Karpas-422 (cell line): Measurements from ENCODE around the gene ROR2. TPM values are rescaled to one million over a fixed set of nuclear protein-coding genes. Genes with fewer than 3 reads are reported as not detected.

Source experiments
- DNase-seq: peaks from one replicate; pipeline ENCODE4 v3.0.0-alpha.2; 2015
- H2AFZ ChIP-seq: fragments of 200-600 bp; sonication (generic); 2 replicates; pipeline ENCODE4 v1.6.1; 2014; ENCODE audit warnings: antibody characterized with exemption, low read length, mixed read lengths
- H3K27ac ChIP-seq: fragments of 200-600 bp; sonication (generic); 2 replicates; pipeline ENCODE4 v1.5.1; 2014; ENCODE audit warnings: mild to moderate bottlenecking, low read length, moderate library complexity
- H3K27me3 ChIP-seq: fragments of 200-600 bp; sonication (generic); 2 replicates; pipeline ENCODE4 v1.6.1; 2014; ENCODE audit warnings: low read length, mixed read lengths
- H3K36me3 ChIP-seq: fragments of 200-600 bp; sonication (generic); 2 replicates; pipeline ENCODE4 v1.6.1; 2014; ENCODE audit warnings: low read length, mixed read lengths; ENCODE audit not compliant: insufficient read depth
- H3K4me1 ChIP-seq: fragments of 200-600 bp; sonication (generic); 2 replicates; pipeline ENCODE4 v1.6.1; 2014; ENCODE audit warnings: mild to moderate bottlenecking, low read length, mixed read lengths
- H3K4me2 ChIP-seq: fragments of 200-600 bp; sonication (generic); 2 replicates; pipeline ENCODE4 v1.6.1; 2014; ENCODE audit warnings: low read length, low read depth, mild to moderate bottlenecking; ENCODE audit not compliant: poor library complexity, severe bottlenecking
- H3K4me3 ChIP-seq: fragments of 200-600 bp; sonication (generic); 2 replicates; pipeline ENCODE4 v1.5.1; 2014; ENCODE audit warnings: mild to moderate bottlenecking, antibody characterized with exemption, low read length, mixed read lengths
- H3K79me2 ChIP-seq: fragments of 200-600 bp; sonication (generic); 2 replicates; pipeline ENCODE4 v1.6.1; 2014; ENCODE audit warnings: mild to moderate bottlenecking, low read length, mixed read lengths
- H3K9ac ChIP-seq: fragments of 200-600 bp; sonication (generic); 2 replicates; pipeline ENCODE4 v1.6.0; 2014; ENCODE audit warnings: low read length
- H3K9me2 ChIP-seq: fragments of 200-600 bp; sonication (generic), shearing (Covaris generic); replicated peaks from 2 replicates; pipeline ENCODE4 v1.6.0; 2014; ENCODE audit warnings: mild to moderate bottlenecking, low read length, moderate library complexity; ENCODE audit not compliant: insufficient read depth
- H3K9me3 ChIP-seq: fragments of 300-700, 200-600 bp; sonication (generic); 2 replicates; pipeline ENCODE4 v1.6.1; 2014; ENCODE audit warnings: low read length, mixed read lengths
- H4K20me1 ChIP-seq: fragments of 200-600 bp; sonication (generic); 2 replicates; pipeline ENCODE4 v1.6.1; 2014; ENCODE audit warnings: mild to moderate bottlenecking, antibody characterized with exemption, low read length, low read depth; ENCODE audit not compliant: insufficient read depth
- total RNA-seq: library from RNA; depleted of rRNA; stranded (reverse); fragments of >200 nt; shearing (Covaris generic); gene quantifications from 2 replicates; pipeline ENCODE4 v1.2.3, GENCODE V29; 2014; ENCODE audit warnings: low replicate concordance; rRNA removed

The ROR2 gene
- total RNA-seq = not detected in 2 replicates

GRCh38 chr9:91949946-91950664 lies at the start of gene ROR2:
ROR2 (minus strand) TSS chr9:91950228.
- Histone ChIP-seq H3K4me1 (peaks cover 4% of the 10 kb centered on the region), H3K36me3 (no peaks in the 10 kb centered on the region), H3K9ac (no peak within 1 kb of the TSS), H3K4me3 (no peak within 1 kb of the TSS), H3K27ac (no peak within 1 kb of the TSS), H3K79me2 (no peaks in the 10 kb centered on the region), H3K27me3 (no peaks in the 10 kb centered on the region), H3K9me2 (no peaks in the 10 kb centered on the region), H2AFZ (no peak within 1 kb of the TSS), H4K20me1 (no peaks in the 10 kb centered on the region), H3K9me3 (no peaks in the 10 kb centered on the region), H3K4me2 (peak within 1 kb of the TSS; percentile 44)
- DNase-seq = peak; percentile 51

- Histone ChIP-seq H3K4me3 (no peak overlapping the region), H3K27ac (no peak overlapping the region), H3K9me3 (no peaks in the 10 kb centered on the region), H4K20me1 (no peaks in the 10 kb centered on the region), H3K9me2 (no peaks in the 10 kb centered on the region), H3K9ac (no peak overlapping the region), H3K4me2 (no peak overlapping the region), H3K79me2 (no peaks in the 10 kb centered on the region), H3K4me1 (no peaks in the 10 kb centered on the region), H2AFZ (no peak overlapping the region), H3K27me3 (no peaks in the 10 kb centered on the region), H3K36me3 (no peaks in the 10 kb centered on the region)
- DNase-seq = no peak
These were observed 45.1 kb upstream of the ROR2 start for GRCh38 chr9:91995000-91995655.

DNA sequence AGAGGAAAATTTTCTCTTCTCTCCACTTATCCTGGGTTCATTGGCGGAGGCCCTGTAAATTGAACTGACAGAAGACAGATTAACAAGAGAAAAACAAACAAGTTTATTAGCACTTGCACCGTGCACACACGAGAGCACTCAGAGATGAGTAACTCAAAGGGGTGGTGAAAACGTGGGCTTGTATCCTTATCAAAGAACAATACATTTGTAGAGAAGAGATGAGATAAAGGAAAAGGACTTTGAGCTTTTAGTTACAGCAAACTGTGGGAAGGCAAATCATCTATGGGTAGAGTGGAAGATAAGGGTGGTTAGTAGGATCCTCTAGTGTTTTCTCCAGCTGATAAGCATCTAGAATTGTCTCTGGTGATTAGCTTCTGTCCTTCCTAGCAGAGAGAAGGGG lies 44.4 kb upstream of the ROR2 start:
- H2AFZ ChIP-seq = no peak overlapping the region
- H3K27me3 ChIP-seq = no peaks in the 10 kb centered on the region
- H3K4me3 ChIP-seq = no peak overlapping the region
- DNase-seq = no peak
- H4K20me1 ChIP-seq = no peaks in the 10 kb centered on the region
- no peaks in the 10 kb centered on the region for H3K36me3 ChIP-seq
- H3K79me2 ChIP-seq = no peaks in the 10 kb centered on the region
- H3K9me2 ChIP-seq = no peaks in the 10 kb centered on the region
- no peak overlapping the region for H3K4me2 ChIP-seq
- H3K9ac ChIP-seq = no peak overlapping the region
- H3K27ac ChIP-seq = no peak overlapping the region
- H3K9me3 ChIP-seq = no peaks in the 10 kb centered on the region
- no peaks in the 10 kb centered on the region for H3K4me1 ChIP-seq

DNA sequence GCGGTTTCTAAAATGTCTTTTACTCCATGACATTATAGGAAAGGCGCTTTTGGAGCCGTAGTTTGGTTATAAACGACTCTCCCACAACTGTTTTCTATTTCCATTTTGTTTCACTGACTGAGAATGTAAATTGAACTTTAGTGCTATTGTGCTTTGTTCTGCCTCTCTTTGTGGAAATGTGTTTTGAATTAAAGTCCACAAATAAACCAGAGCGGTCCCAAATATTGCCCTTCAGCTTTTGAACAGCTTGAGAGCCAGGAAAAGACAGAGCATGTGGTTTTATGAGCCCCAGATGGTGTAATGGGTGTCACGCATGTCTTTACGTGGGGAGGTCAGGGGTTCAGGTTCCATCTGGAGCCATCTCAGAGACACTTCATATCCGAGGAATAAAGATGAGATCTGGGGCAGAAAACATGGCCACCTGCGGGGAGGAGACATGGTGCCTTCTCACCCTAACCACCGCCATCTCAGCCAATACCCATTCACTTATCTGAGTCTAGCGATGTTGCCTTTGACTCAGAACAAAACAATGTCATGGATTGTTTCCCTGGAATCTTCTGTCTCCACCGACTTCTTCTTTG lies 42.5 kb upstream of the ROR2 start:
- Histone ChIP-seq H3K4me3 (no peak overlapping the region), H3K4me1 (no peaks in the 10 kb centered on the region), H3K9me2 (no peaks in the 10 kb centered on the region), H3K27ac (no peak overlapping the region), H3K4me2 (no peak overlapping the region), H3K27me3 (no peaks in the 10 kb centered on the region), H2AFZ (no peak overlapping the region), H3K79me2 (no peaks in the 10 kb centered on the region), H3K9ac (no peak overlapping the region), H3K9me3 (no peaks in the 10 kb centered on the region), H3K36me3 (no peaks in the 10 kb centered on the region), H4K20me1 (no peaks in the 10 kb centered on the region)
- no peak for DNase-seq

- no peak overlapping the region for H3K27ac ChIP-seq
- H3K79me2 ChIP-seq = no peaks in the 10 kb centered on the region
- H4K20me1 ChIP-seq = no peaks in the 10 kb centered on the region
- no peak overlapping the region for H3K9ac ChIP-seq
- no peaks in the 10 kb centered on the region for H3K36me3 ChIP-seq
- H3K4me3 ChIP-seq = no peak overlapping the region
- H3K9me3 ChIP-seq = no peaks in the 10 kb centered on the region
- no peaks in the 10 kb centered on the region for H3K27me3 ChIP-seq
- DNase-seq = no peak
- H3K9me2 ChIP-seq = no peaks in the 10 kb centered on the region
- H2AFZ ChIP-seq = no peak overlapping the region
- no peaks in the 10 kb centered on the region for H3K4me1 ChIP-seq
- no peak overlapping the region for H3K4me2 ChIP-seq
These were observed 41.8 kb upstream of the ROR2 start for GRCh38 chr9:91991721-91992341.

DNA sequence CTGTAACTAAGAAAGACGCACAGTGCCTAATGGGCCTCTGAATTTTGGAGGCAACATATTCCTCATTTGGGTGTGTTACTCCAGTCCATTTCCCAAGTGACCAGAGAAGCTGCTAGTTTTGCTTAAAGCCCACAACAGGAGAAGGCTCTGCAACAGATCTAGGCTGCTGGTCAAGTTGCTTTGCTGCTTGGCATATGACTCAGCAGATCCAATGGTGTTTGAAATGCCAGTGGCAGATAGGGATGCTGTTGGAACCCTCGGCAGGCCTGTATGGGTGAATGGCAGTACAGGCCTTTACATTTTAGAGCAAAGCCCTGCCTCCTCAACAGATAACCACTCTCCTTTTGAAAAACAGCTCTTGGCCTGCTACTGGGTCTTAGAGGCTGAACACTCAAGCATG lies 36.2 kb upstream of the ROR2 start:
- Histone ChIP-seq H3K4me2 (no peak overlapping the region), H4K20me1 (no peaks in the 10 kb centered on the region), H3K4me3 (no peak overlapping the region), H3K27me3 (no peaks in the 10 kb centered on the region), H3K27ac (no peak overlapping the region), H3K36me3 (no peaks in the 10 kb centered on the region), H3K4me1 (no peaks in the 10 kb centered on the region), H3K9me2 (no peaks in the 10 kb centered on the region), H2AFZ (no peak overlapping the region), H3K9ac (no peak overlapping the region), H3K79me2 (no peaks in the 10 kb centered on the region), H3K9me3 (no peaks in the 10 kb centered on the region)
- DNase-seq = no peak

DNA sequence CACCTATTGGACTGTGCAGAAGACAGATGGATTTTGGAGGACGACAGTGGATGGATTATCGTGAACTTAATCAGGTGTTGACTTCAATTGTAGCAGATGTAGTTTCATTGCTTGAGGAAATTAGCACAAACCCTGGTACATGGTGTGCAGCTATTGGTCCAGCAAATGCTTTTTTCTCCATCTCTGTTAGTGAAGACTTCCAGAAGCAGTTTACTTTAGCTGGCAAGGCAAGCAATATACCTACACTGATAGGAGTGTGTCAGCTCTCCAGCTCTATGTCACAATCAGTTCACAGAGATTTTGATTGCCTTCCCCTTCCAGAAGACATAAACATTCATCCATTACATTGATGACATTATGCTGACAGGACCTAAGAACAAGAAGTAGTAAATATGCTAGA lies 35.7 kb upstream of the ROR2 start:
- Histone ChIP-seq H4K20me1 (no peaks in the 10 kb centered on the region), H3K4me2 (no peak overlapping the region), H3K27me3 (no peaks in the 10 kb centered on the region), H3K27ac (no peak overlapping the region), H3K79me2 (no peaks in the 10 kb centered on the region), H3K4me3 (no peak overlapping the region), H3K9me2 (no peaks in the 10 kb centered on the region), H3K9me3 (no peaks in the 10 kb centered on the region), H3K4me1 (no peaks in the 10 kb centered on the region), H3K36me3 (no peaks in the 10 kb centered on the region), H3K9ac (no peak overlapping the region), H2AFZ (no peak overlapping the region)
- DNase-seq = no peak

DNA sequence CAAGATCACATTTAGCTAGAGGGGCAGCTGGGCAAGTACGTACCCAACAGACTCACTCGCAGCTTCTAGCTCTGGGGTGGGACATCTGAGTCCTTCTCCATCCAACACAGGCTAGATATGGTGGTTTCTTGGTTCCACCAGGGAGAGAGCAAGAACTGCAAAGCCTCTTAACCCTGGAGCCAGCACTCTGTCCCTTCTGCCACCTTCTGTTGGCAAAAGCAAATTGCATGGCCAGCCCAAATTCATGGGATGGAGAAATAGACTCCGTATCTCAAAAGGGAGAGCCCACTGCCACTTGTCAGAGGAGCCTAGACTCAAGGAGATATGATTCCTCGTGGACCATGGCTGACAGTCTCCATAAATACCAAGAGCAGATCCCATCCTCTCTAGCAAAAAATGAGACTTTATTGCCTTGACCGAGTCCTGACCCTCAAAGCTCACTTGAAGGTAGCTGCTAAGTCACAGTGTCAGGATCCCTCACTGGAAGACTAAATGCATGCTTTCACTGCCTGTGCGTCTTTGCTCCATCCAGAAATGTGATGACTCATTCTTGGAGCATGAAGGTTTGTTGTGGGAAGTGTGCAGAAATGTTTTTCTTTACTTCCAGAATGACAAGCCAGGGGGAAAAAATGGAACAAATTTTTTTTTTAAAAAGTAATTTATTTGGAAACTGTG lies 28.8 kb upstream of the ROR2 start:
- no peaks in the 10 kb centered on the region for H3K9me2 ChIP-seq
- no peaks in the 10 kb centered on the region for H3K36me3 ChIP-seq
- H3K4me3 ChIP-seq = no peak overlapping the region
- DNase-seq = peak; percentile 69
- H2AFZ ChIP-seq = no peak overlapping the region
- H3K4me2 ChIP-seq = no peak overlapping the region
- H3K27ac ChIP-seq = no peak overlapping the region
- H4K20me1 ChIP-seq = no peaks in the 10 kb centered on the region
- no peaks in the 10 kb centered on the region for H3K4me1 ChIP-seq
- no peaks in the 10 kb centered on the region for H3K27me3 ChIP-seq
- no peaks in the 10 kb centered on the region for H3K79me2 ChIP-seq
- H3K9ac ChIP-seq = no peak overlapping the region
- H3K9me3 ChIP-seq = no peaks in the 10 kb centered on the region
